HG03460 (cell line): Measurements from ENCODE around the gene PI4KA.
"Not testable (repeated sequence)": the region's sequence is repeated elsewhere in the genome, so short reads cannot be mapped to it uniquely, and the experiment has no call there.

ENCODE experiments used
- ATAC-seq: cut with Tn5 transposase; IDR thresholded peaks from one replicate; pipeline ENCODE4 v1.9.1; 2021; ENCODE audit not compliant: unreplicated experiment

The PI4KA gene

GRCh38 chr22:20752104-20752741 is 106.4 kb downstream of the PI4KA start:
- ATAC-seq = no peak

GRCh38 chr22:20751185-20751851 is 107.3 kb downstream of the PI4KA start:
- ATAC-seq = no peak

GRCh38 chr22:20750461-20751184 is 108.0 kb downstream of the PI4KA start:
- peak; percentile 38 for ATAC-seq

- ATAC-seq = no peak
Measured at GRCh38 chr22:20749453-20749852, 109.2 kb downstream of the PI4KA start.

GRCh38 chr22:20748731-20749428 is 109.7 kb downstream of the PI4KA start:
- peak; percentile 57 for ATAC-seq

- ATAC-seq = no peak
Measured at GRCh38 chr22:20748082-20748481, 110.5 kb downstream of the PI4KA start.

- ATAC-seq = no peak
Measured at GRCh38 chr22:20747223-20747622, 111.4 kb downstream of the PI4KA start.

GRCh38 chr22:20746431-20747189 is 112.0 kb downstream of the PI4KA start:
- no peak for ATAC-seq

- no peak for ATAC-seq
Measured at GRCh38 chr22:20745119-20745518, 113.5 kb downstream of the PI4KA start.

- ATAC-seq = no peak
Measured at GRCh38 chr22:20744456-20744855, 114.2 kb downstream of the PI4KA start.

- ATAC-seq = no peak
Measured at GRCh38 chr22:20742764-20743163, 115.8 kb downstream of the PI4KA start.

- ATAC-seq = no peak
Measured at GRCh38 chr22:20741634-20742581, 116.7 kb downstream of the PI4KA start.

GRCh38 chr22:20741008-20741633 is 117.5 kb downstream of the PI4KA start:
- ATAC-seq = no peak

- no peak for ATAC-seq
Measured at GRCh38 chr22:20740222-20740951, 118.2 kb downstream of the PI4KA start.

GRCh38 chr22:20738394-20739089 is 120.1 kb downstream of the PI4KA start:
- ATAC-seq = no peak

GRCh38 chr22:20736891-20737290 is 121.7 kb downstream of the PI4KA start:
- not testable (repeated sequence) for ATAC-seq

GRCh38 chr22:20735356-20736162 is 123.1 kb downstream of the PI4KA start:
- ATAC-seq = not testable (repeated sequence)
